Adipocyte (in vitro differentiated cells): ENCODE data around the gene AFDN.
A peak's percentile ranks its signal among the peaks of the same experiment; 100 is the strongest.

Source experiments
- DNase-seq: peaks from one replicate; pipeline ENCODE4 v3.0.0-alpha.2; 2015; ENCODE audit warnings: low read depth
- H3K27me3 ChIP-seq: replicated peaks from 2 replicates; pipeline ENCODE4 v1.7.0; 2013; ENCODE audit warnings: mild to moderate bottlenecking, low read length, moderate library complexity; ENCODE audit not compliant: control insufficient read depth, insufficient read depth
- H3K36me3 ChIP-seq: 2 replicates; pipeline ENCODE4 v1.7.0; 2013; ENCODE audit warnings: low read length, mild to moderate bottlenecking, moderate library complexity; ENCODE audit not compliant: control insufficient read depth, insufficient read depth, severe bottlenecking
- H3K4me1 ChIP-seq: 2 replicates; pipeline ENCODE4 v1.7.0; 2013; ENCODE audit warnings: mild to moderate bottlenecking, low read length, moderate library complexity; ENCODE audit not compliant: control insufficient read depth, insufficient read depth
- H3K4me3 ChIP-seq: 2 replicates; pipeline ENCODE4 v1.7.0; 2013; ENCODE audit warnings: mild to moderate bottlenecking, low read length, moderate library complexity
- H3K9ac ChIP-seq: 2 replicates; pipeline ENCODE4 v1.7.0; 2013; ENCODE audit warnings: mild to moderate bottlenecking, low read length, moderate library complexity
- H3K9me3 ChIP-seq: 2 replicates; pipeline ENCODE4 v1.7.0; 2013; ENCODE audit warnings: mild to moderate bottlenecking, low read length, moderate library complexity; ENCODE audit not compliant: control insufficient read depth

Gene AFDN

DNA sequence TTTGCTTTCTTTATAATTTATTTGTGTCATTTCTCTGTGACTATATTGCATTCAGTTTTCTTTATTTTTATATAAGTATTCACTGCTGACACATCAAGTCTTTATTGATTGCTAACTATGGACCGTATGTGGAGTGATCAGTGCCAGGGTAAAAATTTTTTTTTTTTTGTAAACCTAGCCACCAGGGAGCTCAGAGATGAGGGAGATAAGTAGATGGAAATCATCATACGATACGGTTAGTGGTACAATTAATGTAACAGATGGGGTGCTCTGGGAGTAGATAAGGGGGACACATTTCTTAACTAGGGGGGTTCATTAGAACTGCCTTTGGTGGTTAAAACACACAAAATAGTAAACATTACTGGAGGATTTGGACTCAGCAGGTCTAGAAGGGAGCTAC, 68.3 kb downstream of the AFDN start:
- H3K9me3 ChIP-seq: no peaks in the 10 kb centered on the region

GRCh38 chr6:167896648-167897047, 69.9 kb downstream of the AFDN start:
- Histone ChIP-seq H3K4me3 (no peak overlapping the region), H3K36me3 (no peaks in the 10 kb centered on the region), H3K9ac (no peak overlapping the region), H3K4me1 (peaks cover 5% of the 10 kb centered on the region), H3K27me3 (no peaks in the 10 kb centered on the region), H3K9me3 (no peaks in the 10 kb centered on the region)
- no peak for DNase-seq

More for the DNA sequence above, 68.3 kb downstream of the AFDN start:
- no peaks in the 10 kb centered on the region for H3K36me3 ChIP-seq
- H3K4me3 ChIP-seq: no peak overlapping the region
- DNase-seq: no peak
- H3K4me1 ChIP-seq: peaks cover 5% of the 10 kb centered on the region
- H3K9ac ChIP-seq: no peak overlapping the region
- no peaks in the 10 kb centered on the region for H3K27me3 ChIP-seq

- H3K4me3 ChIP-seq: no peak overlapping the region
- H3K36me3 ChIP-seq: peaks cover 9% of the 10 kb centered on the region
- no peaks in the 10 kb centered on the region for H3K9me3 ChIP-seq
- no peaks in the 10 kb centered on the region for H3K4me1 ChIP-seq
- no peaks in the 10 kb centered on the region for H3K27me3 ChIP-seq
- DNase-seq: peak; percentile 80
- H3K9ac ChIP-seq: no peak overlapping the region
Observed at GRCh38 chr6:167898673-167899311, 72.1 kb downstream of the AFDN start.

DNA sequence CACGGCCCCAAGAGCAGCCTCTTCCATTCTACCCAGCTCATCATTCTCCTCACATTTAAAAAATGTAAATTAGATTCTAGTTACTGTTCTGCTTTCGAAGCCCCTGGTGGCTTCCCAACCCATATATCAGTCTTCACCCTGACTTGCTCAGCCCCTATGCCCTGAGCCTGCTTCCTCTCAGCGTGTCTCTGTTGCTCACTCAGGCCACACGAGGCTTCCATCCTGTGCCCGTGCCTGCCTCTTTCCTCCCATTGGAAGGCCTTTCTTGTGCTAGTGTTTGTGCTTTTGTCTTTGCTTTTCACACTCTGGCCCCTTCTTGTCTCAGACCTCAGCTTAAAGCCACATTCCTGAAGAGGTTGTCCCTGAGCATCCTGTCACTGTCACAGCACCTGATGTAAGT, 78.1 kb downstream of the AFDN start:
- Histone ChIP-seq H3K27me3 (no peaks in the 10 kb centered on the region), H3K36me3 (peaks cover 16% of the 10 kb centered on the region), H3K4me1 (no peaks in the 10 kb centered on the region), H3K4me3 (no peak overlapping the region), H3K9me3 (no peaks in the 10 kb centered on the region), H3K9ac (no peak overlapping the region)
- DNase-seq: no peak

- Histone ChIP-seq H3K27me3 (no peaks in the 10 kb centered on the region), H3K4me1 (no peaks in the 10 kb centered on the region), H3K9me3 (no peaks in the 10 kb centered on the region), H3K4me3 (no peak overlapping the region), H3K36me3 (peaks cover 22% of the 10 kb centered on the region), H3K9ac (no peak overlapping the region)
- no peak for DNase-seq
Observed at GRCh38 chr6:167906899-167907298, 80.2 kb downstream of the AFDN start.

- Histone ChIP-seq H3K27me3 (no peaks in the 10 kb centered on the region), H3K36me3 (peaks cover 18% of the 10 kb centered on the region), H3K4me1 (no peaks in the 10 kb centered on the region), H3K9me3 (no peaks in the 10 kb centered on the region), H3K4me3 (no peak overlapping the region), H3K9ac (no peak overlapping the region)
- peak; percentile 24 for DNase-seq
Observed at GRCh38 chr6:167907837-167908681, 81.3 kb downstream of the AFDN start.

DNA sequence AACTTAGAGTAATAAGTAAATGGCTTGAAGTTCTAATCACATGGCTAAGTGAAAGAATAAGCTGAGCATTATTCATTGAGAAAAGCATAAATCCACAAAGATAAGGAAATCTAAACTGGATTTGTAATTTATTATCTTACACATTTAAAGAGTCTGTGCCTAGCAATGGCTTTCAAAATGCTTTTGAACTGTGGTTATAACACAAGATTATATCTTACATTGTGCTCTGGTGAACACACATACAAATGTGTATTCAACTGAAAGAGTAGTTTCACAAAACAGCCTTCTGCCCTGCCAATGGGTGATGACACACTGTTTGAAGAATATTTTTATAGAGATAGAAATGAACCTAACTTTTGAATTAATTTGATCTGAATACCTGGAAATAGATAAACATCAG, 83.3 kb downstream of the AFDN start:
- H3K4me3 ChIP-seq: no peak overlapping the region
- no peaks in the 10 kb centered on the region for H3K27me3 ChIP-seq
- no peaks in the 10 kb centered on the region for H3K4me1 ChIP-seq
- no peak for DNase-seq
- H3K9ac ChIP-seq: no peak overlapping the region
- peaks cover 29% of the 10 kb centered on the region for H3K36me3 ChIP-seq
- H3K9me3 ChIP-seq: no peaks in the 10 kb centered on the region

DNA sequence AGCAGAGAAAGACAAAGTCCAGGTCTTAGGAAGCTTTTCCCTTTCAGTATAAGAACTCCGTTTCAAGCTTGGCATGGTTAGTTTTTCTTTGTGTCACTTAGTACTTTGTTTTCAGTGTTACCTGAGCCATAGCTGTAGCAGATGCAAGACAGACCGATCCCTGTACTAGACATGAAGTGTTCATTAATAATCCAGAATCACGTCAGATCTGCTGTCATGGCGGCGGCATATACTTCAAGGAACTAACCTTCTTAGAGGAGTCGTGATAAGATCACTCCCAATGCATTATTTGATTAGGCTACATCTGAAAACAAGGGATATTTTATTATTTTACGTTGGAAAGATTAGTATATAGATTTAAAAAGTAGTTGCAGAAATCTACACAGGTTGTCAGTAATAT, 83.9 kb downstream of the AFDN start:
- no peak overlapping the region for H3K9ac ChIP-seq
- H3K4me3 ChIP-seq: no peak overlapping the region
- DNase-seq: no peak
- H3K27me3 ChIP-seq: no peaks in the 10 kb centered on the region
- no peaks in the 10 kb centered on the region for H3K9me3 ChIP-seq
- peaks cover 34% of the 10 kb centered on the region for H3K36me3 ChIP-seq
- no peaks in the 10 kb centered on the region for H3K4me1 ChIP-seq

- peaks cover 45% of the 10 kb centered on the region for H3K36me3 ChIP-seq
- no peaks in the 10 kb centered on the region for H3K27me3 ChIP-seq
- no peaks in the 10 kb centered on the region for H3K9me3 ChIP-seq
- H3K4me3 ChIP-seq: no peak overlapping the region
- H3K4me1 ChIP-seq: no peaks in the 10 kb centered on the region
- no peak overlapping the region for H3K9ac ChIP-seq
- DNase-seq: no peak
Observed at GRCh38 chr6:167912494-167912893, 85.8 kb downstream of the AFDN start.

GRCh38 chr6:167913699-167914098, 87.0 kb downstream of the AFDN start:
- no peak for DNase-seq
- Histone ChIP-seq H3K4me3 (no peak overlapping the region), H3K4me1 (no peaks in the 10 kb centered on the region), H3K27me3 (no peaks in the 10 kb centered on the region), H3K9ac (no peak overlapping the region), H3K9me3 (no peaks in the 10 kb centered on the region), H3K36me3 (peaks cover 56% of the 10 kb centered on the region)

DNA sequence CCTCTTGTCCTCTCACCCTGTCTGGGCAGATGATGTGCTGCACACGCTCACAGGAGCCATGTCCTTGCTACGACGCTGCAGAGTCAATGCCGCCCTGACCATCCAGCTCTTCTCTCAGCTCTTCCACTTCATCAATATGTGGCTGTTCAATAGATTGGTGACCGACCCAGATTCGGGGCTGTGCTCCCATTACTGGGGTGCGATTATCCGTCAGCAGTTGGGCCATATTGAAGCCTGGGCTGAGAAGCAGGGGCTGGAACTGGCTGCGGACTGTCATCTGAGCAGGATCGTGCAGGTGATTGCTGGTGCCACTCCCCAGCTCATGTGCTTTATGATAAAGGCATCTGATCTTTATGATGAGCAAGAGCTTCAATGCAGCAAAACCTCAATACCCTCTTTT, 88.4 kb downstream of the AFDN start:
- Histone ChIP-seq H3K36me3 (peaks cover 71% of the 10 kb centered on the region), H3K4me1 (no peaks in the 10 kb centered on the region), H3K9me3 (no peaks in the 10 kb centered on the region), H3K27me3 (no peaks in the 10 kb centered on the region), H3K9ac (no peak overlapping the region), H3K4me3 (no peak overlapping the region)
- DNase-seq: no peak
